HCT116 (cell line): ENCODE measurements around the gene FYCO1. TPM values are rescaled to one million over a fixed set of nuclear protein-coding genes. Genes with fewer than 3 reads are reported as not detected.

ENCODE experiments used
- ATAC-seq: fragments of 200-7000 bp; cut with Tn5 transposase; 2 replicates; pipeline ENCODE4 v1.9.1; 2020; ENCODE audit warnings: mild to moderate bottlenecking, moderate library complexity
- BruUV-seq: library from RNA; stranded (reverse); fragments of 400-500 nt; replicated peaks from 2 replicates; lab custom pipeline; 2021; lab: Mats Ljungman, UMichigan
- CTCF ChIA-PET: fragments of 300-600 bp; sonication (Branson Sonifier 250); formaldehyde crosslinking; loops from one replicate; lab custom pipeline; 2021; ENCODE audit warnings: antibody characterized with exemption; lab: Charles Lee
- POLR2A ChIA-PET: fragments of 300-600, 350-600 bp; sonication (Branson Sonifier 250); formaldehyde crosslinking; loops from one replicate; lab custom pipeline; 2021; ENCODE audit warnings: antibody characterized with exemption; lab: Charles Lee
- RAD21 ChIA-PET, 2 experiments: fragments of 300-600 bp; sonication (Branson Sonifier 250); formaldehyde crosslinking; loops; one replicate each; lab custom pipeline; 2023; ENCODE audit warnings: low total read pairs in 2 of 2; ENCODE audit not compliant: uncharacterized antibody in 2 of 2, unreplicated experiment in 2 of 2, low non-redundant PET in 1 of 2; lab: Charles Lee
- DNase-seq: peaks from one replicate; pipeline ENCODE4 v3.0.0-alpha.2; 2010; ENCODE audit warnings: low read depth, low spot score
- H2AFZ ChIP-seq: fragments of 200-600 bp; shearing (Covaris generic), sonication (generic); 2 replicates; pipeline ENCODE4 v1.6.1; 2017; ENCODE audit warnings: low read depth, mixed run types, mixed read lengths, antibody characterized with exemption, low read length; ENCODE audit not compliant: poor library complexity, severe bottlenecking
- H3K27ac ChIP-seq: 2 replicates; pipeline ENCODE4 v1.5.1; 2012; ENCODE audit warnings: low read depth, low read length
- H3K27me3 ChIP-seq: fragments of 200-600 bp; sonication (generic); 2 replicates; pipeline ENCODE4 v1.6.1; 2016; ENCODE audit warnings: mixed run types, low read length, mixed read lengths; ENCODE audit not compliant: insufficient read depth
- H3K36me3 ChIP-seq, 2 experiments: fragments of 200-500 bp in 1 of 2; fragments of 200-600 bp in 1 of 2; sonication (Bioruptor generic) in 1 of 2; sonication (generic) in 1 of 2; 2 replicates each; pipeline versions ENCODE4 v1.5.1 to v1.6.1; 2014 to 2016; ENCODE audit warnings: low read length in 2 of 2, inconsistent platforms in 1 of 2, mixed read lengths in 1 of 2, mixed run types in 1 of 2; ENCODE audit not compliant: insufficient read depth in 2 of 2, control insufficient read depth in 1 of 2
- H3K4me1 ChIP-seq, 2 experiments: fragments of 200-600 bp in 1 of 2; sonication (generic) in 1 of 2; 2 replicates each; pipeline versions ENCODE4 v1.5.1 to v1.6.1; 2012 to 2017; ENCODE audit warnings: low read length in 2 of 2, inconsistent platforms in 1 of 2, mild to moderate bottlenecking in 1 of 2, mixed read lengths in 1 of 2, mixed run types in 1 of 2, moderate library complexity in 1 of 2; ENCODE audit not compliant: insufficient read depth in 2 of 2, control insufficient read depth in 1 of 2
- H3K4me2 ChIP-seq: fragments of 200-600 bp; sonication (generic); 2 replicates; pipeline ENCODE4 v1.6.1; 2017; ENCODE audit warnings: mixed run types, low read length, mixed read lengths
- H3K4me3 ChIP-seq, 2 experiments: fragments of 200-600 bp in 1 of 2; sonication (generic) in 1 of 2; replicated peaks in 1 of 2; 2 replicates each; pipeline ENCODE4 v1.5.1; 2011 to 2016; ENCODE audit warnings: low read length in 2 of 2, control low read depth in 1 of 2, low read depth in 1 of 2, mild to moderate bottlenecking in 1 of 2, mixed read lengths in 1 of 2, mixed run types in 1 of 2
- H3K79me2 ChIP-seq: fragments of 200-600 bp; sonication (generic); 2 replicates; pipeline ENCODE4 v1.6.1; 2017; ENCODE audit warnings: mild to moderate bottlenecking, mixed run types, low read length, moderate library complexity, mixed read lengths; ENCODE audit not compliant: insufficient read depth
- H3K9ac ChIP-seq: fragments of 200-600 bp; sonication (generic); 2 replicates; pipeline ENCODE4 v1.6.1; 2016; ENCODE audit warnings: low read length, mixed read lengths
- H3K9me2 ChIP-seq: fragments of 200-600 bp; sonication (generic), shearing (Covaris generic); 2 replicates; pipeline ENCODE4 v1.6.1; 2017; ENCODE audit warnings: mixed run types, mild to moderate bottlenecking, moderate library complexity; ENCODE audit not compliant: insufficient read depth
- H3K9me3 ChIP-seq, 2 experiments: fragments of 200-500 bp in 1 of 2; fragments of 200-600 bp in 1 of 2; sonication (Bioruptor generic) in 1 of 2; sonication (generic) in 1 of 2; 2 replicates each; pipeline ENCODE4 v1.6.1; 2014 to 2017; ENCODE audit warnings: low read length in 2 of 2, mixed read lengths in 2 of 2, inconsistent platforms in 1 of 2, low read depth in 1 of 2, mild to moderate bottlenecking in 1 of 2, mixed run types in 1 of 2, moderate library complexity in 1 of 2; ENCODE audit not compliant: control insufficient read depth in 1 of 2, insufficient read depth in 1 of 2
- H4K20me1 ChIP-seq: fragments of 200-600 bp; sonication (generic), shearing (Covaris generic); 2 replicates; pipeline ENCODE4 v1.6.1; 2017; ENCODE audit warnings: mixed run types, mild to moderate bottlenecking, moderate library complexity; ENCODE audit not compliant: insufficient read depth
- CBX3 ChIP-seq: IDR thresholded peaks from 2 replicates; pipeline ENCODE4 v1.6.1; 2012; ENCODE audit warnings: low read depth
- CEBPB ChIP-seq: IDR thresholded peaks from 2 replicates; pipeline ENCODE4 v1.6.1; 2012; ENCODE audit warnings: low read depth
- EGR1 ChIP-seq: IDR thresholded peaks from 2 replicates; pipeline ENCODE4 v1.6.1; 2012; ENCODE audit warnings: low read depth
- ELF1 ChIP-seq: IDR thresholded peaks from 2 replicates; pipeline ENCODE4 v1.6.1; 2012; ENCODE audit warnings: low read depth, borderline replicate concordance
- EZH2 ChIP-seq: fragments of 200-600 bp; sonication (generic); IDR thresholded peaks from 2 replicates; pipeline ENCODE4 v1.6.1; 2017; ENCODE audit warnings: antibody characterized with exemption, mixed run types
- FOSL1 ChIP-seq: IDR thresholded peaks from 2 replicates; pipeline ENCODE4 v1.6.1; 2012; ENCODE audit warnings: low read depth
- JUND ChIP-seq: IDR thresholded peaks from 2 replicates; pipeline ENCODE4 v1.6.1; 2012
- POLR2A ChIP-seq: IDR thresholded peaks from 2 replicates; pipeline ENCODE4 v1.7.0; 2011; ENCODE audit warnings: borderline replicate concordance; ENCODE audit not compliant: insufficient read depth, insufficient read length; ENCODE audit errors: extremely low read depth
- SP1 ChIP-seq: IDR thresholded peaks from 2 replicates; pipeline ENCODE4 v1.6.1; 2012; ENCODE audit warnings: low read depth
- YY1 ChIP-seq: IDR thresholded peaks from 2 replicates; pipeline ENCODE4 v1.6.1; 2011; ENCODE audit warnings: low read length, low read depth, moderate library complexity, mild to moderate bottlenecking; ENCODE audit not compliant: insufficient replicate concordance; ENCODE audit errors: extremely low read depth
- ZNF274 ChIP-seq: fragments of 200-500 bp; sonication (Bioruptor generic); IDR thresholded peaks from 2 replicates; pipeline ENCODE4 v1.6.1; 2014; ENCODE audit warnings: mild to moderate bottlenecking, low read depth, low read length, inconsistent platforms
- intact Hi-C: fragments of 100-400 bp; cut with micrococcal nuclease; formaldehyde crosslinking; loops from 2 replicates; pipeline ENCODE4 v1.10.0; 2022
- total RNA-seq: library from RNA; stranded (reverse); gene quantifications from one replicate; pipeline ENCODE4 v1.2.1, GENCODE V29; 2021; ENCODE audit not compliant: unreplicated experiment
- TF ChIP-seq, protein P1 (sequence below): IDR thresholded peaks from 2 replicates; pipeline ENCODE4 v1.6.1; 2012
- TF ChIP-seq, protein P2 (sequence below), 3 experiments: fragments of 200-600 bp in 1 of 3; sonication (generic) in 1 of 3; IDR thresholded peaks in 2 of 3; conservative IDR thresholded peaks in 1 of 3; 2 replicates each; pipeline ENCODE4 v1.5.1; 2012 to 2017; ENCODE audit warnings: low read depth in 2 of 3, low read length in 2 of 3, antibody characterized with exemption in 1 of 3, borderline replicate concordance in 1 of 3, control low read depth in 1 of 3, mild to moderate bottlenecking in 1 of 3, mixed read lengths in 1 of 3, mixed run types in 1 of 3, moderate library complexity in 1 of 3; ENCODE audit not compliant: insufficient read depth in 1 of 3
- TF ChIP-seq, protein P3 (sequence below): IDR thresholded peaks from 2 replicates; pipeline ENCODE4 v1.6.1; 2012

The FYCO1 gene
- total RNA-seq, 1 experiment from 2014 or later, result 15.8 TPM

DNA sequence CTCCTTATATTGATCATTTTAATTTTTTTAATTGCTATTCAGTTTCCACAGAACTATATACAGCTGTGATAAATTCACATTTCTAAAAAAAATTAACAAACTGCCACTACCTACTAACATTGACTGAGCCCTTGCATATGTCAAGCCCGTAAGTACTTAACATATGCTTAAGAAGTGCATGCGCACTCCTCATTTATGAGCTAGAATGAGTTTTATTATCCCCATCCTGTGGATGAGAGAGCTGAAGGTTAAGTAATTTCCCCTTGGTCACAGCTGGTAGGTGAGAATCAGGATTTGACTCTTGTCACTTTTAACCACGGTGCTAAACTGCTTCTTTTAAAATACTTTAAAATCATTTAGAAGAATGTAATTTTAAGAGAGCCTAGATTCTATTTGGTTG, 26.5 kb downstream of the FYCO1 start:
- BruUV-seq, result no TSS peak
- no peaks in the 10 kb centered on the region for H4K20me1 ChIP-seq
- POLR2A ChIA-PET, result no interaction called here
- H3K27ac ChIP-seq, result no peak overlapping the region
- TF ChIP-seq CEBPB (no peak), JUND (no peak), ZNF274 (no peak), ELF1 (no peak), CBX3 (no peak), YY1 (no peak), FOSL1 (no peak), EGR1 (no peak), POLR2A (no peak), SP1 (no peak), EZH2 (no peak)
- TF ChIP-seq, protein P1, sequence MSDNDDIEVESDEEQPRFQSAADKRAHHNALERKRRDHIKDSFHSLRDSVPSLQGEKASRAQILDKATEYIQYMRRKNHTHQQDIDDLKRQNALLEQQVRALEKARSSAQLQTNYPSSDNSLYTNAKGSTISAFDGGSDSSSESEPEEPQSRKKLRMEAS, result no peak
- TF ChIP-seq, protein P2, sequence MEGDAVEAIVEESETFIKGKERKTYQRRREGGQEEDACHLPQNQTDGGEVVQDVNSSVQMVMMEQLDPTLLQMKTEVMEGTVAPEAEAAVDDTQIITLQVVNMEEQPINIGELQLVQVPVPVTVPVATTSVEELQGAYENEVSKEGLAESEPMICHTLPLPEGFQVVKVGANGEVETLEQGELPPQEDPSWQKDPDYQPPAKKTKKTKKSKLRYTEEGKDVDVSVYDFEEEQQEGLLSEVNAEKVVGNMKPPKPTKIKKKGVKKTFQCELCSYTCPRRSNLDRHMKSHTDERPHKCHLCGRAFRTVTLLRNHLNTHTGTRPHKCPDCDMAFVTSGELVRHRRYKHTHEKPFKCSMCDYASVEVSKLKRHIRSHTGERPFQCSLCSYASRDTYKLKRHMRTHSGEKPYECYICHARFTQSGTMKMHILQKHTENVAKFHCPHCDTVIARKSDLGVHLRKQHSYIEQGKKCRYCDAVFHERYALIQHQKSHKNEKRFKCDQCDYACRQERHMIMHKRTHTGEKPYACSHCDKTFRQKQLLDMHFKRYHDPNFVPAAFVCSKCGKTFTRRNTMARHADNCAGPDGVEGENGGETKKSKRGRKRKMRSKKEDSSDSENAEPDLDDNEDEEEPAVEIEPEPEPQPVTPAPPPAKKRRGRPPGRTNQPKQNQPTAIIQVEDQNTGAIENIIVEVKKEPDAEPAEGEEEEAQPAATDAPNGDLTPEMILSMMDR (IDR thresholded peaks at IDR 0.05 in 2 of 3, conservative IDR thresholded peaks at IDR 0.05 in 1 of 3; ENCODE audit: borderline replicate concordance in 1 of 3, insufficient read depth in 1 of 3, low read depth in 2 of 3, low read length in 2 of 3), result no peak
- TF ChIP-seq, protein P3, sequence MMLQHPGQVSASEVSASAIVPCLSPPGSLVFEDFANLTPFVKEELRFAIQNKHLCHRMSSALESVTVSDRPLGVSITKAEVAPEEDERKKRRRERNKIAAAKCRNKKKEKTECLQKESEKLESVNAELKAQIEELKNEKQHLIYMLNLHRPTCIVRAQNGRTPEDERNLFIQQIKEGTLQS, result no peak
- TF ChIP-seq, all 23 proteins: peak for 0
- Histone ChIP-seq H3K9ac (no peak overlapping the region), H3K4me2 (no peak overlapping the region), H3K79me2 (no peaks in the 10 kb centered on the region), H3K4me1 (no peaks in the 10 kb centered on the region), H3K9me2 (no peaks in the 10 kb centered on the region), H2AFZ (no peak overlapping the region), H3K4me3 (no peak overlapping the region), H3K27me3 (no peaks in the 10 kb centered on the region), H3K36me3 (peaks cover 0 to 11% of the 10 kb centered on the region in 2 experiments), H3K9me3 (no peaks in the 10 kb centered on the region)
- intact Hi-C loops, result no loop called here
- ATAC-seq (no peak), DNase-seq (no peak)
- CTCF ChIA-PET, result no interaction called here
- RAD21 ChIA-PET, result no interaction called here
